ENCODE measurements around the gene APBA2. TPM values are rescaled to one million over a fixed set of nuclear protein-coding genes. Genes with fewer than 3 reads are reported as not detected.

The APBA2 gene
- total RNA-seq, 3 donors from 2014 or later: 0.64 to 6.9 (median 5.0) TPM

- H3K9me3 ChIP-seq: no peaks in the 10 kb centered on the region
- H3K4me3 ChIP-seq: no peak overlapping the region
- H3K27ac ChIP-seq: no peak overlapping the region
- no peaks in the 10 kb centered on the region for H3K4me1 ChIP-seq
- H3K27me3 ChIP-seq: no peaks in the 10 kb centered on the region
- no peak for DNase-seq (ENCODE audit: low spot score in 2 of 2)
- no peak for TF ChIP-seq POLR2AphosphoS5 (IDR thresholded peaks at IDR 0.05)
- no peak for TF ChIP-seq POLR2A (IDR thresholded peaks at IDR 0.05)
- TF ChIP-seq CTCF (IDR thresholded peaks at IDR 0.05): no peak
- H3K36me3 ChIP-seq: no peaks in the 10 kb centered on the region
- intact Hi-C loops (cut with DNase I; ENCODE audit: low total_unique reads): no loop called here
Observed at GRCh38 chr15:28998511-28998910, 112.7 kb downstream of the APBA2 start.

- H3K4me1 ChIP-seq: no peaks in the 10 kb centered on the region
- DNase-seq (ENCODE audit: low spot score in 2 of 2): no peak
- H3K36me3 ChIP-seq: no peaks in the 10 kb centered on the region
- TF ChIP-seq POLR2A (IDR thresholded peaks at IDR 0.05): no peak
- no peak for TF ChIP-seq CTCF (IDR thresholded peaks at IDR 0.05)
- TF ChIP-seq POLR2AphosphoS5 (IDR thresholded peaks at IDR 0.05): no peak
- H3K27ac ChIP-seq: no peak overlapping the region
- no peaks in the 10 kb centered on the region for H3K27me3 ChIP-seq
- no peaks in the 10 kb centered on the region for H3K9me3 ChIP-seq
- intact Hi-C loops (cut with DNase I; ENCODE audit: low total_unique reads): no loop called here
- no peak overlapping the region for H3K4me3 ChIP-seq
Observed at GRCh38 chr15:29003191-29003839, 117.5 kb downstream of the APBA2 start.

- Histone ChIP-seq H3K27me3 (no peaks in the 10 kb centered on the region), H3K4me1 (no peaks in the 10 kb centered on the region), H3K27ac (no peak overlapping the region), H3K36me3 (no peaks in the 10 kb centered on the region), H3K9me3 (no peaks in the 10 kb centered on the region), H3K4me3 (no peak overlapping the region)
- no peak for DNase-seq (ENCODE audit: low spot score in 2 of 2)
- intact Hi-C loops (cut with DNase I; ENCODE audit: low total_unique reads): no loop called here
- TF ChIP-seq POLR2AphosphoS5 (IDR thresholded peaks at IDR 0.05) (no peak), CTCF (IDR thresholded peaks at IDR 0.05) (no peak)
Observed at GRCh38 chr15:29003840-29004233, 118.1 kb downstream of the APBA2 start.

GRCh38 chr15:29005931-29006330, 120.2 kb downstream of the APBA2 start:
- DNase-seq (ENCODE audit: low spot score in 2 of 2): no peak
- Histone ChIP-seq H3K27ac (no peak overlapping the region), H3K36me3 (no peaks in the 10 kb centered on the region), H3K9me3 (no peaks in the 10 kb centered on the region), H3K4me3 (no peak overlapping the region), H3K27me3 (no peaks in the 10 kb centered on the region), H3K4me1 (no peaks in the 10 kb centered on the region)
- no peak for TF ChIP-seq POLR2A (IDR thresholded peaks at IDR 0.05)
- no peak for TF ChIP-seq POLR2AphosphoS5 (IDR thresholded peaks at IDR 0.05)
- no peak for TF ChIP-seq CTCF (IDR thresholded peaks at IDR 0.05)
- intact Hi-C loops (cut with DNase I; ENCODE audit: low total_unique reads): no loop called here

- no peak for TF ChIP-seq POLR2A (IDR thresholded peaks at IDR 0.05)
- TF ChIP-seq CTCF (IDR thresholded peaks at IDR 0.05): no peak
- TF ChIP-seq POLR2AphosphoS5 (IDR thresholded peaks at IDR 0.05): no peak
- Histone ChIP-seq H3K4me1 (no peaks in the 10 kb centered on the region), H3K27me3 (no peaks in the 10 kb centered on the region), H3K9me3 (no peaks in the 10 kb centered on the region), H3K36me3 (no peaks in the 10 kb centered on the region), H3K27ac (no peak overlapping the region), H3K4me3 (no peak overlapping the region)
- intact Hi-C loops (cut with DNase I; ENCODE audit: low total_unique reads): no loop called here
- no peak for DNase-seq (ENCODE audit: low spot score in 2 of 2)
Observed at GRCh38 chr15:29008846-29009245, 123.1 kb downstream of the APBA2 start.
